ENCODE data around the gene CHN2.

The CHN2 gene

GRCh38 chr7:29369909-29370488, 175.4 kb downstream of the CHN2 start:
- no peak for DNase-seq (ENCODE audit: low read depth)
- no peak for TF ChIP-seq CTCF (conservative IDR thresholded peaks at IDR 0.05; ENCODE audit: low read depth, low read length)
- no peak overlapping the region for H3K4me3 ChIP-seq (ENCODE audit: low read length)

- no peak for TF ChIP-seq CTCF (conservative IDR thresholded peaks at IDR 0.05; ENCODE audit: low read depth, low read length)
- DNase-seq (ENCODE audit: low read depth): peak; percentile 71
- H3K4me3 ChIP-seq (ENCODE audit: low read length): no peak overlapping the region
Measured at GRCh38 chr7:29370531-29371314, 176.1 kb downstream of the CHN2 start.

- TF ChIP-seq CTCF (conservative IDR thresholded peaks at IDR 0.05; ENCODE audit: low read depth, low read length): no peak
- H3K4me3 ChIP-seq (ENCODE audit: low read length): no peak overlapping the region
- no peak for DNase-seq (ENCODE audit: low read depth)
Measured at GRCh38 chr7:29371472-29371871, 176.9 kb downstream of the CHN2 start.

- H3K4me3 ChIP-seq (ENCODE audit: low read length): no peak overlapping the region
- TF ChIP-seq CTCF (conservative IDR thresholded peaks at IDR 0.05; ENCODE audit: low read depth, low read length): no peak
- no peak for DNase-seq (ENCODE audit: low read depth)
Measured at GRCh38 chr7:29372351-29373090, 177.9 kb downstream of the CHN2 start.

GRCh38 chr7:29375641-29376562, 181.3 kb downstream of the CHN2 start:
- DNase-seq (ENCODE audit: low read depth): no peak
- no peak overlapping the region for H3K4me3 ChIP-seq (ENCODE audit: low read length)
- no peak for TF ChIP-seq CTCF (conservative IDR thresholded peaks at IDR 0.05; ENCODE audit: low read depth, low read length)

- H3K4me3 ChIP-seq (ENCODE audit: low read length): no peak overlapping the region
- TF ChIP-seq CTCF (conservative IDR thresholded peaks at IDR 0.05; ENCODE audit: low read depth, low read length): no peak
- DNase-seq (ENCODE audit: low read depth): no peak
Measured at GRCh38 chr7:29377718-29378117, 183.1 kb downstream of the CHN2 start.
